GM20431 (cell line): ENCODE data around the gene TRIP12.
"Not testable (repeated sequence)": the region's sequence is repeated elsewhere in the genome, so short reads cannot be mapped to it uniquely, and the experiment has no call there.

Experiments
- in situ Hi-C: fragments of 300-500 bp; cut with MseI, MboI; formaldehyde crosslinking; loops from one replicate; pipeline ENCODE4 v1.15.0; 2020; ENCODE audit warnings: low sequenced_read_pairs; ENCODE audit not compliant: unreplicated experiment

Gene TRIP12

GRCh38 chr2:229880892-229881586, 40.8 kb downstream of the TRIP12 start:
- in situ Hi-C loops: no loop called here

DNA sequence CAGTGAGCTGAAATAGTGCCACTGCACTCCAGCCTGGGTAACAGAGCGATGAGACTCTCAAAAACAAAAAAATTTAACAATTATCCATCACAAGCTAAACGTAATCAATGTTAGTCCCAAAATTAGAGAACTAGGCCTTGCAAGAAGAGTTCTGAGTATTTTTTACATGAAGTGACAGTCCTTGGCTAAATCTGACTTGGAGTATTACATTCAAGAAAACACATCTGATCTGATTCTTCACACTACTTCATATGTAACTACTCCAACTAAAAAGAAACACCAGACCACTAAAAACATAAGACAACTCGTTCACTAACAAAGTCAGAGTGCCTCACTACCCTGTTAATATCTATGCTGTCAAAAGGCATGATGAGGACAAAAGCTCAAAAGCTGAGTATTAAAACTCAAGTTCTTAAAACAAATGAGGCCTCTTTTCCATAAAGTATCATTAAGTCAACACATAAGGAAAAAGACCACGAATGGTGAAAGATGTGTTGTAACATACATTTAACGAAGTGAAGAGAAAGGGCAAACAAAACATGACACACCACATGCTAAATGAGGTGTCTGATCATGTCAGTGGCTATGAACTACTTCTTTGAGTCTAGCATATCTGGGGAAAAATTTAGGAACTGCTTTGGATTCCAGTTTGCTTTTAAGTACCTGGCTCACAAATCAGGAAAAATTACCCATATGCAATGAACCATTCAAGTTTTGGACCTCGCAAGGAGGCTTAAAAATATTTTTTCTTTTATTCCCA, 42.4 kb downstream of the TRIP12 start:
- in situ Hi-C loops: no loop called here

GRCh38 chr2:229875549-229875948, 46.3 kb downstream of the TRIP12 start:
- in situ Hi-C loops: no loop called here

- in situ Hi-C loops: no loop called here
These were observed 47.2 kb downstream of the TRIP12 start for GRCh38 chr2:229874647-229875046.

GRCh38 chr2:229873123-229873581, 48.7 kb downstream of the TRIP12 start:
- in situ Hi-C loops: no loop called here

- in situ Hi-C loops: no loop called here
These were observed 50.7 kb downstream of the TRIP12 start for GRCh38 chr2:229870903-229871656.

- in situ Hi-C loops: no loop called here
These were observed 52.6 kb downstream of the TRIP12 start for GRCh38 chr2:229869226-229869625.

GRCh38 chr2:229868794-229869193, 53.0 kb downstream of the TRIP12 start:
- in situ Hi-C loops: no loop called here

DNA sequence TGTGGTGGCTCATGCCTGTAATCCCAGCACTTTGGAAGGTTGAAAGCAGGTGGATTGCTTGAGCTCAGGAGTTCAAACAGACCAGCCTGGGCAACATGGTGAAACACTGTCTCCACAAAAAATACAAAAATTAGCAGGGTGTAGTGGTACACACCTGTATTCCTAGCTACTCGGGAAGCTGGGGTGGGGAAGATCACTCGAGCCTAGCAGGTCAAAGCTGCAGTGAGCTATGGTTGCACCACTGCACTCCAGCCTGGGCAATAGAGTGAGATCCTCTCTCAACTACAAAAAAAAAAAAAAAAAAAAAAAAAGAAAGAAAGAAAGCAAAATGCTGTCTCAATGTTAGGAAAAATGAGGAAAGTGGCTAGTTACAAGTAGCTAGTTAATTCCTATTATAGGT, 56.8 kb downstream of the TRIP12 start:
- in situ Hi-C loops: no loop called here

DNA sequence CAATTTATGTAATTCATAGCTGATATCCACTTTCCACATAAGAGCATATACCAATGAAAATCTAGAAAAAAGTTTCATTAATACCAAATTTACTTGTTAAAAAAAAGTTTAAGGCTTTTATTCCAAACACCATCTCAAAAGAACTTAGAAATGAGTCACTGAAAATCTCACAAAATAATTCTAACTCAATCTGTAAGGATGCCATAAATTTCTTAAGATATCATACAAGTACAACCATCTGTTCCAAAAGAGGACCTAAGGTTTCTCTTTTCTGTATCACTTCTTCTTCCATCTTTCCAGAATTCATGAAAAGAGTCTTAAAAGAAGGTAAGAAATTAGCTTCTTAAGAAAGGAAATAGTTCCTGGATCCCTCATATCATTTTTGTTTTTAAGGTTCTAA, 60.4 kb downstream of the TRIP12 start:
- in situ Hi-C loops: no loop called here

GRCh38 chr2:229860334-229860733, 61.5 kb downstream of the TRIP12 start:
- in situ Hi-C loops: no loop called here

- in situ Hi-C loops: no loop called here
These were observed 63.5 kb downstream of the TRIP12 start for GRCh38 chr2:229858351-229858750.

GRCh38 chr2:229857634-229858033, 64.2 kb downstream of the TRIP12 start:
- in situ Hi-C loops: no loop called here

GRCh38 chr2:229856413-229856812, 65.4 kb downstream of the TRIP12 start:
- in situ Hi-C loops: no loop called here

GRCh38 chr2:229855116-229855515, 66.7 kb downstream of the TRIP12 start:
- in situ Hi-C loops: no loop called here

DNA sequence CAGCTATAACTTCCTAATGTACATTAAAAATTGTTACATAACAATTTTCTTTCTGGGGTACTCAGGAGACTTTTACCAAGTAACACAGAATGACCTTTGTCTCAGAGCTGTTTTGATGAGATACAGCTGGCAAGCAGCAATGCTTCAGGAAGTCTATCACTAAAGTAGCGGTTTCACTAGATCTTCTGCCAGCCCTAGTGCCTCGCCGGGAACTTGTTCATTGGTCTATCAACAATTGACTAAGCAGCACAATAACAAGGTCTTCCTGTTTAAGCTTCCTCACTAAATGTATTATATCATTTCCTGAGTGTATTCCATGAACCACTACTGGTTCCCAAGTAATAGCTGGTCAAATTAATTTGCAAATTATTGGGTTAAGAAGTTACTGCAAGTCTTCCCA, 69.2 kb downstream of the TRIP12 start:
- in situ Hi-C loops: no loop called here

DNA sequence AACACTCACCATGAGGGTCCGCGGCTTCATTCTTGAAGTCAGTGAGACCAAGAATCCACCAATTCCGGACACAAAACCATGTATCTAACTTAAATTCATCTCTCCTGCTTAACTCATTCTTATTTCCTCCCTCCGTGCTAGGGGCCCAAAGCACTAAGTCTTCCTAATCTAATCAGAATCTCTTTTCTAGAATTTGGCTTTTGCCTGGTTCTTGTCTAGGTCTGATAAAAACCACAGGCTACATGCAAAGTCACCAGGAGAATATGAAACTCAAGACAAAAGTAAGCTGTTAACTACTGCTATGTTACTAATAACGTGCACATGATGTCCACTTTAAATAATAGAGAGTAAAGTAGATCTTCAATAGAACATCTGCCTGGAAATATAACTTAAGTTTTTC, 69.9 kb downstream of the TRIP12 start:
- in situ Hi-C loops: no loop called here

GRCh38 chr2:229850355-229851275, 71.2 kb downstream of the TRIP12 start:
- in situ Hi-C loops: not testable (repeated sequence)

DNA sequence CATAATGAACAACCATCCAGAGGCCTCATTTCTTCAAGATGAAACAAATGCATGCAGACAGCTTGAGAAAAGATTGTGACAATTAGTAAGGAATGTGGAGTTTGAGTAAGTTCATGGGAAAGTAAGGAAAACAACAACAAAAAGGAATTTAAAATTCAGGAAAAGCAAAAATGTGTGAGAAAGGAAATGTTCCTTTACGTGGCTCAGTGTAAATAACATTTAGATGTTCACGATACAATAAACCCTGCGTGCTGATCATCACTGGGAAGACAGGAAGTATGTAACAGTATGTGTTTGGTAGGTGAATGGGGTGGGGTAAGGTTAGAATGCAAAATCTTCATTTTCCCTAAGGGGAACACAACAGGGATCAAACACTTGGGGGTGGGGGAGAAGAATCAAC, 72.7 kb downstream of the TRIP12 start:
- in situ Hi-C loops: no loop called here

- in situ Hi-C loops: no loop called here
These were observed 78.2 kb downstream of the TRIP12 start for GRCh38 chr2:229843613-229844012.
